WTC11 (cell line): ENCODE measurements around the gene PREX1. TPM values are rescaled to one million over a fixed set of nuclear protein-coding genes. Genes with fewer than 3 reads are reported as not detected.
A peak's percentile ranks its signal among the peaks of the same experiment; 100 is the strongest.

Source experiments
- ATAC-seq: fragments of 200-7000 bp; cut with Tn5 transposase; 2 replicates; pipeline ENCODE4 v1.10.0; 2021; ENCODE audit warnings: mild to moderate bottlenecking, moderate library complexity
- CTCF ChIA-PET: fragments of 300-600 bp; sonication (Branson Sonifier 250); formaldehyde crosslinking; loops from one replicate; lab custom pipeline; 2021; ENCODE audit warnings: antibody characterized with exemption; lab: Charles Lee
- POLR2A ChIA-PET: fragments of 350-600 bp; sonication (Branson Sonifier 250); formaldehyde crosslinking; loops from one replicate; lab custom pipeline; 2021; ENCODE audit warnings: antibody characterized with exemption; lab: Charles Lee
- DNase-seq: peaks from one replicate; pipeline ENCODE4 v3.0.0; 2021; ENCODE audit warnings: low spot score
- H3K27ac Mint-ChIP-seq: 2 replicates; pipeline ENCODE4 v1.8.0; 2021; ENCODE audit warnings: mixed read lengths
- H3K27me3 Mint-ChIP-seq: 2 replicates; pipeline ENCODE4 v1.8.0; 2021; ENCODE audit warnings: low read depth, mild to moderate bottlenecking, moderate library complexity, mixed read lengths
- H3K36me3 Mint-ChIP-seq: 2 replicates; pipeline ENCODE4 v1.8.0; 2021; ENCODE audit warnings: mixed read lengths
- H3K4me1 Mint-ChIP-seq: 2 replicates; pipeline ENCODE4 v1.8.0; 2022; ENCODE audit warnings: mixed read lengths
- H3K4me3 Mint-ChIP-seq: 2 replicates; pipeline ENCODE4 v1.8.0; 2021; ENCODE audit warnings: mild to moderate bottlenecking, moderate library complexity, mixed read lengths
- H3K9me3 Mint-ChIP-seq: 2 replicates; pipeline ENCODE4 v1.8.0; 2021; ENCODE audit warnings: mixed read lengths
- ARID4B ChIP-seq: sonication (generic); formaldehyde crosslinking; IDR thresholded peaks from 2 replicates; pipeline ENCODE4 v1.8.0; 2023; ENCODE audit warnings: missing genetic modification reagents, mild to moderate bottlenecking, borderline replicate concordance
- ATF1 ChIP-seq: sonication (generic); formaldehyde crosslinking; IDR thresholded peaks from 2 replicates; pipeline ENCODE4 v1.8.1; 2023; ENCODE audit warnings: mild to moderate bottlenecking, moderate library complexity, missing genetic modification reagents
- ATF2 ChIP-seq: sonication (generic); formaldehyde crosslinking; IDR thresholded peaks from 2 replicates; pipeline ENCODE4 v1.8.1; 2022; ENCODE audit warnings: low read depth, missing genetic modification reagents, borderline replicate concordance
- ATF3 ChIP-seq: sonication (generic); formaldehyde crosslinking; conservative IDR thresholded peaks from 2 replicates; pipeline ENCODE4 v1.8.1; 2022; ENCODE audit warnings: mild to moderate bottlenecking, missing genetic modification reagents
- CBFB ChIP-seq: sonication (generic); formaldehyde crosslinking; IDR thresholded peaks from 2 replicates; pipeline ENCODE4 v1.8.1; 2022; ENCODE audit warnings: mild to moderate bottlenecking, low read depth, missing genetic modification reagents
- CDX4 ChIP-seq: fragments of 250-450 bp; sonication (Bioruptor Pico); IDR thresholded peaks from 2 replicates; pipeline ENCODE4 v1.9.0; 2021; ENCODE audit warnings: moderate library complexity, mild to moderate bottlenecking, inconsistent platforms, borderline replicate concordance
- CREM ChIP-seq: sonication (generic); formaldehyde crosslinking; IDR thresholded peaks from 2 replicates; pipeline ENCODE4 v1.8.1; 2022; ENCODE audit warnings: mild to moderate bottlenecking, missing genetic modification reagents, moderate library complexity
- E2F5 ChIP-seq: sonication (generic); formaldehyde crosslinking; IDR thresholded peaks from 2 replicates; pipeline ENCODE4 v1.8.1; 2022; ENCODE audit warnings: mild to moderate bottlenecking, moderate library complexity, missing genetic modification reagents
- FOXK1 ChIP-seq: sonication (generic); formaldehyde crosslinking; IDR thresholded peaks from 2 replicates; pipeline ENCODE4 v1.8.0; 2022; ENCODE audit warnings: mild to moderate bottlenecking, moderate library complexity, missing genetic modification reagents
- HMGA2 ChIP-seq: fragments of 250-450 bp; sonication (Bioruptor Pico); IDR thresholded peaks from 2 replicates; pipeline ENCODE4 v1.4.0; 2021; ENCODE audit warnings: mild to moderate bottlenecking, moderate library complexity
- KAT7 ChIP-seq: sonication (generic); formaldehyde crosslinking; IDR thresholded peaks from 2 replicates; pipeline ENCODE4 v1.8.1; 2023; ENCODE audit warnings: missing genetic modification reagents, mild to moderate bottlenecking, borderline replicate concordance
- MXD4 ChIP-seq: fragments of 250-450 bp; sonication (Bioruptor Pico); IDR thresholded peaks from 2 replicates; pipeline ENCODE4 v1.8.0; 2021; ENCODE audit warnings: mild to moderate bottlenecking, moderate library complexity, borderline replicate concordance
- NFE2L1 ChIP-seq: sonication (generic); formaldehyde crosslinking; IDR thresholded peaks from 2 replicates; pipeline ENCODE4 v1.8.1; 2023; ENCODE audit warnings: missing genetic modification reagents
- NR1H2 ChIP-seq: sonication (generic); formaldehyde crosslinking; IDR thresholded peaks from 2 replicates; pipeline ENCODE4 v1.9.0; 2021; ENCODE audit warnings: mild to moderate bottlenecking, moderate library complexity, missing genetic modification reagents
- TEAD4 ChIP-seq: sonication (generic); formaldehyde crosslinking; IDR thresholded peaks from 2 replicates; pipeline ENCODE4 v1.8.0; 2022; ENCODE audit warnings: mild to moderate bottlenecking, missing genetic modification reagents
- ZBTB21 ChIP-seq: sonication (generic); formaldehyde crosslinking; IDR thresholded peaks from 2 replicates; pipeline ENCODE4 v1.8.1; 2023; ENCODE audit warnings: mild to moderate bottlenecking, missing genetic modification reagents, borderline replicate concordance
- ZNF121 ChIP-seq: sonication (generic); formaldehyde crosslinking; IDR thresholded peaks from 2 replicates; pipeline ENCODE4 v1.8.0; 2023; ENCODE audit warnings: missing genetic modification reagents
- ZNF317 ChIP-seq: sonication (generic); formaldehyde crosslinking; IDR thresholded peaks from 2 replicates; pipeline ENCODE4 v1.8.1; 2023; ENCODE audit warnings: low read depth, mild to moderate bottlenecking, moderate library complexity, missing genetic modification reagents, borderline replicate concordance
- ZNF396 ChIP-seq: fragments of 250-450 bp; sonication (Bioruptor Pico); IDR thresholded peaks from 2 replicates; pipeline ENCODE4 v1.8.0; 2021; ENCODE audit warnings: mild to moderate bottlenecking, moderate library complexity, borderline replicate concordance
- ZNF423 ChIP-seq: fragments of 250-450 bp; sonication (Bioruptor Pico); IDR thresholded peaks from 2 replicates; pipeline ENCODE4 v2.1.2; 2022; ENCODE audit warnings: mild to moderate bottlenecking, moderate library complexity
- ZNF512 ChIP-seq: sonication (generic); formaldehyde crosslinking; IDR thresholded peaks from 2 replicates; pipeline ENCODE4 v1.8.1; 2022; ENCODE audit warnings: missing genetic modification reagents, borderline replicate concordance
- total RNA-seq: library from RNA; stranded (reverse); gene quantifications from 3 replicates; pipeline ENCODE4 v1.2.3, GENCODE V29; 2021

Gene PREX1
- total RNA-seq, 1 experiment from 2014 or later, result 17.3 TPM

- Mint-ChIP-seq H3K36me3 (no peaks in the 10 kb centered on the region), H3K9me3 (no peaks in the 10 kb centered on the region), H3K4me3 (no peak overlapping the region), H3K27me3 (no peaks in the 10 kb centered on the region), H3K4me1 (peaks cover 10% of the 10 kb centered on the region), H3K27ac (peak overlapping the region; percentile 58)
- TF ChIP-seq E2F5 (CRISPR knock-in tag) (no peak), HMGA2 (no peak), ATF3 (no peak), ATF1 (no peak), CREM (CRISPR knock-in tag) (no peak), ZNF396 (no peak), TEAD4 (no peak), ZNF512 (CRISPR knock-in tag) (no peak)
- ChIA-PET CTCF (interaction anchor here (1.8 to 2.4 kb wide), 2 partner anchors 13 to 81 kb away, joined by 7 to 9 read pairs; no protein-coding TSS in a partner anchor), POLR2A (no interaction called here)
- DNase-seq, result no peak
- ATAC-seq, result no peak
Observed at GRCh38 chr20:48738399-48739304, 89.1 kb downstream of the PREX1 start.

- H3K36me3 Mint-ChIP-seq, result no peaks in the 10 kb centered on the region
- TF ChIP-seq CBFB (CRISPR knock-in tag) (no peak), ZNF423 (CRISPR knock-in tag) (no peak), MXD4 (CRISPR knock-in tag) (no peak), KAT7 (no peak), ZNF317 (CRISPR knock-in tag) (no peak), NR1H2 (CRISPR knock-in tag) (no peak), FOXK1 (no peak), ZNF512 (CRISPR knock-in tag) (no peak), ATF2 (CRISPR knock-in tag) (no peak), ZNF121 (CRISPR knock-in tag) (no peak), ARID4B (CRISPR knock-in tag) (no peak), NFE2L1 (CRISPR knock-in tag) (no peak), CDX4 (CRISPR knock-in tag) (no peak), ZBTB21 (CRISPR knock-in tag) (no peak), HMGA2 (no peak)
- TF ChIP-seq, all 79 proteins: peak for 0
- Mint-ChIP-seq H3K9me3 (no peaks in the 10 kb centered on the region), H3K4me1 (peaks cover 10% of the 10 kb centered on the region), H3K4me3 (no peak overlapping the region), H3K27ac (peak overlapping the region; percentile 42; the same call in 1 of the 2 replicates), H3K27me3 (no peaks in the 10 kb centered on the region)
- ChIA-PET CTCF (interaction anchor here (1.8 to 2.4 kb wide), 2 partner anchors 13 to 81 kb away, joined by 7 to 9 read pairs; no protein-coding TSS in a partner anchor), POLR2A (no interaction called here)
- ATAC-seq, result no peak
- DNase-seq, result no peak
Observed at GRCh38 chr20:48738094-48738398, 89.8 kb downstream of the PREX1 start.
